Smooth muscle cell (in vitro differentiated cells): Measurements from ENCODE around the gene C1QTNF4. TPM values are rescaled to one million over a fixed set of nuclear protein-coding genes. Genes with fewer than 3 reads are reported as not detected.
A peak's percentile ranks its signal among the peaks of the same experiment; 100 is the strongest.
"Not testable (repeated sequence)": the region's sequence is repeated elsewhere in the genome, so short reads cannot be mapped to it uniquely, and the experiment has no call there.

Experiments used
- DNase-seq: peaks from one replicate; lab custom pipeline; 2025; ENCODE audit not compliant: unreplicated experiment; lab: John Stamatoyannopoulos, UW
- H2AFZ ChIP-seq: fragments of 200-600 bp; sonication (generic); 2 replicates; pipeline ENCODE4 v1.6.0; 2016; ENCODE audit warnings: antibody characterized with exemption, low read depth, mild to moderate bottlenecking
- H3F3A ChIP-seq: fragments of 200-600 bp; sonication (generic); 2 replicates; pipeline ENCODE4 v1.6.0; 2017; ENCODE audit warnings: antibody characterized with exemption, low read depth
- H3K27ac ChIP-seq: fragments of 200-600 bp; sonication (generic); 2 replicates; pipeline ENCODE4 v1.5.1; 2016; ENCODE audit warnings: low read depth, mild to moderate bottlenecking
- H3K27me3 ChIP-seq: fragments of 200-600 bp; sonication (generic); 2 replicates; pipeline ENCODE4 v1.6.1; 2016; ENCODE audit warnings: low read depth, mild to moderate bottlenecking
- H3K36me3 ChIP-seq: fragments of 200-600 bp; sonication (generic); 2 replicates; pipeline ENCODE4 v1.5.1; 2016; ENCODE audit warnings: low read depth
- H3K4me1 ChIP-seq: fragments of 200-600 bp; sonication (generic); 2 replicates; pipeline ENCODE4 v1.5.1; 2016; ENCODE audit warnings: low read depth
- H3K4me2 ChIP-seq: fragments of 200-600 bp; sonication (generic); 2 replicates; pipeline ENCODE4 v1.6.0; 2016; ENCODE audit warnings: mild to moderate bottlenecking
- H3K4me3 ChIP-seq: fragments of 200-600 bp; sonication (generic); 2 replicates; pipeline ENCODE4 v1.5.1; 2016; ENCODE audit warnings: mild to moderate bottlenecking
- H3K79me2 ChIP-seq: fragments of 200-600 bp; sonication (generic); 2 replicates; pipeline ENCODE4 v1.6.0; 2016; ENCODE audit warnings: low read depth, mild to moderate bottlenecking
- H3K9ac ChIP-seq: fragments of 200-600 bp; sonication (generic); 2 replicates; pipeline ENCODE4 v1.6.0; 2016; ENCODE audit warnings: low read depth
- H3K9me3 ChIP-seq: fragments of 200-600 bp; sonication (generic); replicated peaks from 2 replicates; pipeline ENCODE4 v1.5.1; 2016; ENCODE audit warnings: low read depth
- H4K20me1 ChIP-seq: fragments of 200-600 bp; sonication (generic); 2 replicates; pipeline ENCODE4 v1.6.0; 2016; ENCODE audit warnings: low read depth
- CTCF ChIP-seq: fragments of 200-600 bp; sonication (generic); IDR thresholded peaks from 2 replicates; pipeline ENCODE4 v1.5.1; 2017; ENCODE audit warnings: borderline replicate concordance, mild to moderate bottlenecking, antibody characterized with exemption; ENCODE audit not compliant: insufficient read depth, poor library complexity, severe bottlenecking
- WGBS: methylation state at CpG from one replicate; pipeline ENCODE4 v1.1.7; 2016; ENCODE audit warnings: low lambda C conversion rate; 5-methylcytosine and 5-hydroxymethylcytosine counted together
- polyA plus RNA-seq: library from polyadenylated mRNA; unstranded; fragments of >200 nt; fragmentation: Nextera tagmentation; extraction: Ambion mirVana; gene quantifications from 2 replicates; pipeline ENCODE4 v1.2.1, GENCODE V29; 2016
- total RNA-seq: library from RNA; depleted of rRNA; stranded (reverse); fragments of >200 nt; gene quantifications from 2 replicates; pipeline ENCODE4 v1.2.3, GENCODE V29; 2014

Gene C1QTNF4
- total and polyA plus RNA-seq, 2 experiments from 2014 or later: 1.0 to 1.3 TPM

GRCh38 chr11:47560426-47560825 lies 33.8 kb downstream of the C1QTNF4 start:
- H3K4me1 ChIP-seq: no peaks in the 10 kb centered on the region
- peaks cover 3% of the 10 kb centered on the region for H3K79me2 ChIP-seq
- H3K9ac ChIP-seq: no peak overlapping the region
- no peak overlapping the region for H3K4me2 ChIP-seq
- no peaks in the 10 kb centered on the region for H3K27me3 ChIP-seq
- no peak for DNase-seq
- no peaks in the 10 kb centered on the region for H4K20me1 ChIP-seq
- H3K27ac ChIP-seq: no peak overlapping the region
- TF ChIP-seq CTCF: no peak
- H3F3A ChIP-seq: no peaks in the 10 kb centered on the region
- no peak overlapping the region for H3K4me3 ChIP-seq
- H3K36me3 ChIP-seq: no peaks in the 10 kb centered on the region
- H2AFZ ChIP-seq: no peak overlapping the region
- no peaks in the 10 kb centered on the region for H3K9me3 ChIP-seq
- WGBS: 89% methylated on average over 2 of the region's 2 CpGs

GRCh38 chr11:47558695-47559094 lies 35.5 kb downstream of the C1QTNF4 start:
- Histone ChIP-seq H3K36me3 (no peaks in the 10 kb centered on the region), H2AFZ (no peak overlapping the region), H3K4me3 (no peak overlapping the region), H3K4me1 (no peaks in the 10 kb centered on the region), H3K27ac (no peak overlapping the region), H4K20me1 (no peaks in the 10 kb centered on the region), H3K27me3 (no peaks in the 10 kb centered on the region), H3K9ac (no peak overlapping the region), H3K4me2 (no peak overlapping the region), H3K79me2 (no peaks in the 10 kb centered on the region), H3F3A (no peaks in the 10 kb centered on the region), H3K9me3 (no peaks in the 10 kb centered on the region)
- DNase-seq: no peak
- 100% methylated on average over 1 of the region's 1 CpG for WGBS
- TF ChIP-seq CTCF: no peak

- WGBS: 98% methylated on average over 12 of the region's 12 CpGs
- H4K20me1 ChIP-seq, H3K4me2 ChIP-seq, H3K4me1 ChIP-seq, H3K27ac ChIP-seq, DNase-seq, H3K9me3 ChIP-seq, H2AFZ ChIP-seq, H3K27me3 ChIP-seq, H3K4me3 ChIP-seq, H3K79me2 ChIP-seq, H3K9ac ChIP-seq, H3K36me3 ChIP-seq, H3F3A ChIP-seq: not testable (repeated sequence)
Measured at GRCh38 chr11:47557004-47557403, 37.2 kb downstream of the C1QTNF4 start.

- Histone ChIP-seq H3K4me1 (peaks cover 21% of the 10 kb centered on the region), H2AFZ (peak overlapping the region; percentile 100), H3K27me3 (no peaks in the 10 kb centered on the region), H3K36me3 (no peaks in the 10 kb centered on the region), H3K9ac (peak overlapping the region; percentile 73), H3K27ac (no peak overlapping the region), H3F3A (no peaks in the 10 kb centered on the region), H3K4me2 (peak overlapping the region; percentile 99), H4K20me1 (peaks cover 41% of the 10 kb centered on the region), H3K79me2 (peaks cover 45% of the 10 kb centered on the region), H3K4me3 (peak overlapping the region; percentile 99), H3K9me3 (no peaks in the 10 kb centered on the region)
- no peak for TF ChIP-seq CTCF
- DNase-seq: no peak
- 19% methylated on average over 9 of the region's 9 CpGs for WGBS
Measured at GRCh38 chr11:47553406-47553743, 40.8 kb downstream of the C1QTNF4 start.
